OCI-LY3 (cell line): ENCODE measurements around the gene FRYL.

Experiments used
- EZH2phosphoT487 ChIP-seq: fragments of 200-600 bp; shearing (Covaris generic); IDR thresholded peaks from 2 replicates; pipeline ENCODE4 v1.6.1; 2018; ENCODE audit warnings: antibody characterized with exemption, mixed run types, low read depth
- TF ChIP-seq, protein P1 (sequence below): fragments of 200-600, 300-600 bp; sonication (generic); IDR thresholded peaks from 2 replicates; pipeline ENCODE4 v1.5.1; 2014; ENCODE audit warnings: antibody characterized with exemption, low read length, low read depth

DNA sequence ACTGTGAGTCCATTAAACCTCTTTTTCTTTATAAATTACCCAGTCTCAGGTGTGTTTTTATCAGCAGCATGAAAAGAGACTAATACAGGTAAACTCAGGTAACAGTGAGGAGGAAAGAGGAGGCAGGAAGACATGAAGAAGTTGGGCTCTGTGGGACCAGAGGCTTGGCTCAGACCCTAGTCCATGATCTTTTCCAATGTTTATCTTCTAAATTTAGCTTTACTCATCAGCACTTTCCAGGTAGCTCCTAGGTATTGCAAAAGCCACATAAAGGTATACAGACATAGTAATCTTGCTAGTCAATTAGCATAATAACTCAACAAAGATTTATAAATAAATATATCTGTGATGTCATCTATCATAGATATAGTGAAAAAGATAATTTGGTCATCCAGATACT, 11.2 kb upstream of the FRYL start:
- TF ChIP-seq, protein P1, sequence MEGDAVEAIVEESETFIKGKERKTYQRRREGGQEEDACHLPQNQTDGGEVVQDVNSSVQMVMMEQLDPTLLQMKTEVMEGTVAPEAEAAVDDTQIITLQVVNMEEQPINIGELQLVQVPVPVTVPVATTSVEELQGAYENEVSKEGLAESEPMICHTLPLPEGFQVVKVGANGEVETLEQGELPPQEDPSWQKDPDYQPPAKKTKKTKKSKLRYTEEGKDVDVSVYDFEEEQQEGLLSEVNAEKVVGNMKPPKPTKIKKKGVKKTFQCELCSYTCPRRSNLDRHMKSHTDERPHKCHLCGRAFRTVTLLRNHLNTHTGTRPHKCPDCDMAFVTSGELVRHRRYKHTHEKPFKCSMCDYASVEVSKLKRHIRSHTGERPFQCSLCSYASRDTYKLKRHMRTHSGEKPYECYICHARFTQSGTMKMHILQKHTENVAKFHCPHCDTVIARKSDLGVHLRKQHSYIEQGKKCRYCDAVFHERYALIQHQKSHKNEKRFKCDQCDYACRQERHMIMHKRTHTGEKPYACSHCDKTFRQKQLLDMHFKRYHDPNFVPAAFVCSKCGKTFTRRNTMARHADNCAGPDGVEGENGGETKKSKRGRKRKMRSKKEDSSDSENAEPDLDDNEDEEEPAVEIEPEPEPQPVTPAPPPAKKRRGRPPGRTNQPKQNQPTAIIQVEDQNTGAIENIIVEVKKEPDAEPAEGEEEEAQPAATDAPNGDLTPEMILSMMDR = no peak
- no peak for TF ChIP-seq EZH2phosphoT487
